ENCODE measurements around the gene PNMA6F. TPM values are rescaled to one million over a fixed set of nuclear protein-coding genes. Genes with fewer than 3 reads are reported as not detected.

PNMA6F gene
- total and polyA plus RNA-seq, 2 experiments from 2014 or later = 0.06 to 0.83 TPM

GRCh38 chrX:153317306-153317705 lies 4.3 kb downstream of the PNMA6F start:
- no peaks in the 10 kb centered on the region for H3K36me3 Mint-ChIP-seq (ENCODE audit: low read depth)
- H3K4me1 ChIP-seq (ENCODE audit: insufficient read depth) = no peaks in the 10 kb centered on the region
- ATAC-seq (no peak), DNase-seq (ENCODE audit: low spot score) (no peak)
- H3K79me2 ChIP-seq (replicated peaks; ENCODE audit: insufficient read depth) = no peaks in the 10 kb centered on the region
- no peak overlapping the region for H3K27ac ChIP-seq (ENCODE audit: low read depth)
- H3K27me3 Mint-ChIP-seq (ENCODE audit: insufficient read depth, low read depth, poor library complexity) = peaks cover 11% of the 10 kb centered on the region
- TF ChIP-seq, protein P1, sequence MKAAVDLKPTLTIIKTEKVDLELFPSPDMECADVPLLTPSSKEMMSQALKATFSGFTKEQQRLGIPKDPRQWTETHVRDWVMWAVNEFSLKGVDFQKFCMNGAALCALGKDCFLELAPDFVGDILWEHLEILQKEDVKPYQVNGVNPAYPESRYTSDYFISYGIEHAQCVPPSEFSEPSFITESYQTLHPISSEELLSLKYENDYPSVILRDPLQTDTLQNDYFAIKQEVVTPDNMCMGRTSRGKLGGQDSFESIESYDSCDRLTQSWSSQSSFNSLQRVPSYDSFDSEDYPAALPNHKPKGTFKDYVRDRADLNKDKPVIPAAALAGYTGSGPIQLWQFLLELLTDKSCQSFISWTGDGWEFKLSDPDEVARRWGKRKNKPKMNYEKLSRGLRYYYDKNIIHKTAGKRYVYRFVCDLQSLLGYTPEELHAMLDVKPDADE (IDR thresholded peaks at IDR 0.05) = no peak
- TF ChIP-seq NANOG (IDR thresholded peaks at IDR 0.05; ENCODE audit: borderline replicate concordance) = no peak
- no peak for TF ChIP-seq POLR2AphosphoS5 (IDR thresholded peaks at IDR 0.05; ENCODE audit: low read depth)
- TF ChIP-seq, protein P2, sequence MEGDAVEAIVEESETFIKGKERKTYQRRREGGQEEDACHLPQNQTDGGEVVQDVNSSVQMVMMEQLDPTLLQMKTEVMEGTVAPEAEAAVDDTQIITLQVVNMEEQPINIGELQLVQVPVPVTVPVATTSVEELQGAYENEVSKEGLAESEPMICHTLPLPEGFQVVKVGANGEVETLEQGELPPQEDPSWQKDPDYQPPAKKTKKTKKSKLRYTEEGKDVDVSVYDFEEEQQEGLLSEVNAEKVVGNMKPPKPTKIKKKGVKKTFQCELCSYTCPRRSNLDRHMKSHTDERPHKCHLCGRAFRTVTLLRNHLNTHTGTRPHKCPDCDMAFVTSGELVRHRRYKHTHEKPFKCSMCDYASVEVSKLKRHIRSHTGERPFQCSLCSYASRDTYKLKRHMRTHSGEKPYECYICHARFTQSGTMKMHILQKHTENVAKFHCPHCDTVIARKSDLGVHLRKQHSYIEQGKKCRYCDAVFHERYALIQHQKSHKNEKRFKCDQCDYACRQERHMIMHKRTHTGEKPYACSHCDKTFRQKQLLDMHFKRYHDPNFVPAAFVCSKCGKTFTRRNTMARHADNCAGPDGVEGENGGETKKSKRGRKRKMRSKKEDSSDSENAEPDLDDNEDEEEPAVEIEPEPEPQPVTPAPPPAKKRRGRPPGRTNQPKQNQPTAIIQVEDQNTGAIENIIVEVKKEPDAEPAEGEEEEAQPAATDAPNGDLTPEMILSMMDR (conservative IDR thresholded peaks at IDR 0.05; ENCODE audit: low read depth in 2 of 2) = no peak
- no peak for TF ChIP-seq JUNB (IDR thresholded peaks at IDR 0.05; ENCODE audit: unreplicated experiment)
- no peak for TF ChIP-seq ZNF331 (CRISPR knock-in tag; IDR thresholded peaks at IDR 0.05; ENCODE audit: low read depth)
- no peak for TF ChIP-seq ZNF114 (CRISPR knock-in tag; IDR thresholded peaks at IDR 0.05)
- no peak for TF ChIP-seq EZH2phosphoT487 (IDR thresholded peaks at IDR 0.05; ENCODE audit: unreplicated experiment)
- TF ChIP-seq EZH2 (IDR thresholded peaks at IDR 0.05; ENCODE audit: low read depth, unreplicated experiment) = no peak
- TF ChIP-seq REST (IDR thresholded peaks at IDR 0.05; ENCODE audit: unreplicated experiment) = no peak
- TF ChIP-seq STAT1 (IDR thresholded peaks at IDR 0.05; ENCODE audit: unreplicated experiment) = no peak
- TF ChIP-seq CREB1 (CRISPR knock-in tag; IDR thresholded peaks at IDR 0.05; ENCODE audit: low read depth) = no peak
- no peak for TF ChIP-seq ZNF462 (CRISPR knock-in tag; IDR thresholded peaks at IDR 0.05)
- no peak overlapping the region for H3K27ac Mint-ChIP-seq
- no peaks in the 10 kb centered on the region for H3K36me3 ChIP-seq (ENCODE audit: insufficient read depth)
- H3K9me3 Mint-ChIP-seq = no peaks in the 10 kb centered on the region
- no peaks in the 10 kb centered on the region for H4K20me1 ChIP-seq (replicated peaks; ENCODE audit: insufficient read depth)
- no peak overlapping the region for H3K4me2 ChIP-seq
- peaks cover 7% of the 10 kb centered on the region; the same call in 2 of the 3 replicates for H3K4me1 Mint-ChIP-seq
- peaks cover 10% of the 10 kb centered on the region for H3K27me3 ChIP-seq (ENCODE audit: insufficient read depth)
- H2AFZ ChIP-seq = no peak overlapping the region
- no peaks in the 10 kb centered on the region for H3F3A ChIP-seq (replicated peaks; ENCODE audit: low read depth)
- no peak overlapping the region for H3K4me3 Mint-ChIP-seq
- H3K4me3 ChIP-seq = no peak overlapping the region
- no peaks in the 10 kb centered on the region for H3K9me2 ChIP-seq (ENCODE audit: insufficient read depth)

Measured in GM23338 (cell line).